Measurements from ENCODE around the gene GALNT1.

The GALNT1 gene

GRCh38 chr18:35721431-35722081 lies 140.0 kb downstream of the GALNT1 start:
- Histone ChIP-seq H3K27me3 (ENCODE audit: control insufficient read depth in 1 of 2, insufficient read depth in 2 of 2, low read length in 2 of 2) (no peaks in the 10 kb centered on the region), H3K36me3 (ENCODE audit: insufficient read depth, low read length) (no peaks in the 10 kb centered on the region), H3K4me1 (ENCODE audit: insufficient read depth, low read length) (no peaks in the 10 kb centered on the region), H3K27ac (ENCODE audit: low read depth, low read length) (no peak overlapping the region), H3K4me3 (ENCODE audit: low read depth in 1 of 2, low read length in 2 of 2) (no peak overlapping the region), H3K9ac (ENCODE audit: low read length) (no peak overlapping the region), H3K9me3 (ENCODE audit: low read length) (no peaks in the 10 kb centered on the region)

- no peak overlapping the region for H3K9ac ChIP-seq (ENCODE audit: low read length)
- H3K4me3 ChIP-seq (ENCODE audit: low read depth in 1 of 2, low read length in 2 of 2) = no peak overlapping the region
- no peaks in the 10 kb centered on the region for H3K9me3 ChIP-seq (ENCODE audit: low read length)
- no peaks in the 10 kb centered on the region for H3K27me3 ChIP-seq (ENCODE audit: control insufficient read depth in 1 of 2, insufficient read depth in 2 of 2, low read length in 2 of 2)
- H3K36me3 ChIP-seq (ENCODE audit: insufficient read depth, low read length) = no peaks in the 10 kb centered on the region
- no peaks in the 10 kb centered on the region for H3K4me1 ChIP-seq (ENCODE audit: insufficient read depth, low read length)
- H3K27ac ChIP-seq (ENCODE audit: low read depth, low read length) = no peak overlapping the region
Measured at GRCh38 chr18:35728676-35729075, 147.1 kb downstream of the GALNT1 start.

- H3K9me3 ChIP-seq (ENCODE audit: low read length) = no peaks in the 10 kb centered on the region
- H3K4me3 ChIP-seq (ENCODE audit: low read depth in 1 of 2, low read length in 2 of 2) = no peak overlapping the region
- no peak overlapping the region for H3K9ac ChIP-seq (ENCODE audit: low read length)
- H3K4me1 ChIP-seq (ENCODE audit: insufficient read depth, low read length) = no peaks in the 10 kb centered on the region
- H3K36me3 ChIP-seq (ENCODE audit: insufficient read depth, low read length) = no peaks in the 10 kb centered on the region
- no peaks in the 10 kb centered on the region for H3K27me3 ChIP-seq (ENCODE audit: control insufficient read depth in 1 of 2, insufficient read depth in 2 of 2, low read length in 2 of 2)
- H3K27ac ChIP-seq (ENCODE audit: low read depth, low read length) = no peak overlapping the region
Measured at GRCh38 chr18:35729991-35730668, 148.6 kb downstream of the GALNT1 start.

- Histone ChIP-seq H3K9me3 (ENCODE audit: low read length) (no peaks in the 10 kb centered on the region), H3K27ac (ENCODE audit: low read depth, low read length) (no peak overlapping the region), H3K27me3 (ENCODE audit: control insufficient read depth in 1 of 2, insufficient read depth in 2 of 2, low read length in 2 of 2) (no peaks in the 10 kb centered on the region), H3K36me3 (ENCODE audit: insufficient read depth, low read length) (no peaks in the 10 kb centered on the region), H3K4me3 (ENCODE audit: low read depth in 1 of 2, low read length in 2 of 2) (no peak overlapping the region), H3K4me1 (ENCODE audit: insufficient read depth, low read length) (no peaks in the 10 kb centered on the region), H3K9ac (ENCODE audit: low read length) (no peak overlapping the region)
Measured at GRCh38 chr18:35730691-35731370, 149.3 kb downstream of the GALNT1 start.

- Histone ChIP-seq H3K9ac (ENCODE audit: low read length) (no peak overlapping the region), H3K36me3 (ENCODE audit: insufficient read depth, low read length) (no peaks in the 10 kb centered on the region), H3K27ac (ENCODE audit: low read depth, low read length) (no peak overlapping the region), H3K4me1 (ENCODE audit: insufficient read depth, low read length) (no peaks in the 10 kb centered on the region), H3K27me3 (ENCODE audit: control insufficient read depth in 1 of 2, insufficient read depth in 2 of 2, low read length in 2 of 2) (no peaks in the 10 kb centered on the region), H3K9me3 (ENCODE audit: low read length) (no peaks in the 10 kb centered on the region), H3K4me3 (ENCODE audit: low read depth in 1 of 2, low read length in 2 of 2) (no peak overlapping the region)
Measured at GRCh38 chr18:35731701-35732100, 150.2 kb downstream of the GALNT1 start.

GRCh38 chr18:35732162-35732561 lies 150.6 kb downstream of the GALNT1 start:
- H3K9ac ChIP-seq (ENCODE audit: low read length) = no peak overlapping the region
- no peaks in the 10 kb centered on the region for H3K27me3 ChIP-seq (ENCODE audit: control insufficient read depth in 1 of 2, insufficient read depth in 2 of 2, low read length in 2 of 2)
- H3K36me3 ChIP-seq (ENCODE audit: insufficient read depth, low read length) = no peaks in the 10 kb centered on the region
- no peaks in the 10 kb centered on the region for H3K9me3 ChIP-seq (ENCODE audit: low read length)
- H3K4me1 ChIP-seq (ENCODE audit: insufficient read depth, low read length) = no peaks in the 10 kb centered on the region
- H3K4me3 ChIP-seq (ENCODE audit: low read depth in 1 of 2, low read length in 2 of 2) = no peak overlapping the region
- H3K27ac ChIP-seq (ENCODE audit: low read depth, low read length) = no peak overlapping the region

GRCh38 chr18:35732636-35733035 lies 151.1 kb downstream of the GALNT1 start:
- no peaks in the 10 kb centered on the region for H3K27me3 ChIP-seq (ENCODE audit: control insufficient read depth in 1 of 2, insufficient read depth in 2 of 2, low read length in 2 of 2)
- H3K9me3 ChIP-seq (ENCODE audit: low read length) = no peaks in the 10 kb centered on the region
- H3K4me3 ChIP-seq (ENCODE audit: low read depth in 1 of 2, low read length in 2 of 2) = no peak overlapping the region
- H3K27ac ChIP-seq (ENCODE audit: low read depth, low read length) = no peak overlapping the region
- H3K36me3 ChIP-seq (ENCODE audit: insufficient read depth, low read length) = no peaks in the 10 kb centered on the region
- no peaks in the 10 kb centered on the region for H3K4me1 ChIP-seq (ENCODE audit: insufficient read depth, low read length)
- no peak overlapping the region for H3K9ac ChIP-seq (ENCODE audit: low read length)

GRCh38 chr18:35733408-35733807 lies 151.9 kb downstream of the GALNT1 start:
- Histone ChIP-seq H3K4me3 (ENCODE audit: low read depth in 1 of 2, low read length in 2 of 2) (no peak overlapping the region), H3K9me3 (ENCODE audit: low read length) (no peaks in the 10 kb centered on the region), H3K27me3 (ENCODE audit: control insufficient read depth in 1 of 2, insufficient read depth in 2 of 2, low read length in 2 of 2) (no peaks in the 10 kb centered on the region), H3K4me1 (ENCODE audit: insufficient read depth, low read length) (no peaks in the 10 kb centered on the region), H3K27ac (ENCODE audit: low read depth, low read length) (no peak overlapping the region), H3K36me3 (ENCODE audit: insufficient read depth, low read length) (no peaks in the 10 kb centered on the region), H3K9ac (ENCODE audit: low read length) (no peak overlapping the region)

GRCh38 chr18:35736696-35737095 lies 155.2 kb downstream of the GALNT1 start:
- no peak overlapping the region for H3K27ac ChIP-seq (ENCODE audit: low read depth, low read length)
- H3K27me3 ChIP-seq (ENCODE audit: control insufficient read depth in 1 of 2, insufficient read depth in 2 of 2, low read length in 2 of 2) = no peaks in the 10 kb centered on the region
- H3K36me3 ChIP-seq (ENCODE audit: insufficient read depth, low read length) = no peaks in the 10 kb centered on the region
- H3K4me1 ChIP-seq (ENCODE audit: insufficient read depth, low read length) = no peaks in the 10 kb centered on the region
- H3K9ac ChIP-seq (ENCODE audit: low read length) = no peak overlapping the region
- H3K4me3 ChIP-seq (ENCODE audit: low read depth in 1 of 2, low read length in 2 of 2) = no peak overlapping the region
- H3K9me3 ChIP-seq (ENCODE audit: low read length) = no peaks in the 10 kb centered on the region

- H3K9me3 ChIP-seq (ENCODE audit: low read length) = no peaks in the 10 kb centered on the region
- H3K4me3 ChIP-seq (ENCODE audit: low read depth in 1 of 2, low read length in 2 of 2) = no peak overlapping the region
- no peak overlapping the region for H3K27ac ChIP-seq (ENCODE audit: low read depth, low read length)
- no peaks in the 10 kb centered on the region for H3K27me3 ChIP-seq (ENCODE audit: control insufficient read depth in 1 of 2, insufficient read depth in 2 of 2, low read length in 2 of 2)
- H3K9ac ChIP-seq (ENCODE audit: low read length) = no peak overlapping the region
- H3K4me1 ChIP-seq (ENCODE audit: insufficient read depth, low read length) = no peaks in the 10 kb centered on the region
- H3K36me3 ChIP-seq (ENCODE audit: insufficient read depth, low read length) = no peaks in the 10 kb centered on the region
Measured at GRCh38 chr18:35739778-35740177, 158.2 kb downstream of the GALNT1 start.

GRCh38 chr18:35740656-35741055 lies 159.1 kb downstream of the GALNT1 start:
- no peaks in the 10 kb centered on the region for H3K9me3 ChIP-seq (ENCODE audit: low read length)
- H3K36me3 ChIP-seq (ENCODE audit: insufficient read depth, low read length) = no peaks in the 10 kb centered on the region
- no peaks in the 10 kb centered on the region for H3K27me3 ChIP-seq (ENCODE audit: control insufficient read depth in 1 of 2, insufficient read depth in 2 of 2, low read length in 2 of 2)
- no peak overlapping the region for H3K9ac ChIP-seq (ENCODE audit: low read length)
- no peak overlapping the region for H3K4me3 ChIP-seq (ENCODE audit: low read depth in 1 of 2, low read length in 2 of 2)
- no peaks in the 10 kb centered on the region for H3K4me1 ChIP-seq (ENCODE audit: insufficient read depth, low read length)
- no peak overlapping the region for H3K27ac ChIP-seq (ENCODE audit: low read depth, low read length)

All from muscle layer of colon (tissue), 2 donors.